GM18909 (cell line): ENCODE results near the gene ZNF474.

Source experiments
- ATAC-seq: cut with Tn5 transposase; IDR thresholded peaks from one replicate; pipeline ENCODE4 v1.9.1; 2021; ENCODE audit warnings: mild to moderate bottlenecking; ENCODE audit not compliant: unreplicated experiment, poor library complexity

ZNF474 gene

DNA sequence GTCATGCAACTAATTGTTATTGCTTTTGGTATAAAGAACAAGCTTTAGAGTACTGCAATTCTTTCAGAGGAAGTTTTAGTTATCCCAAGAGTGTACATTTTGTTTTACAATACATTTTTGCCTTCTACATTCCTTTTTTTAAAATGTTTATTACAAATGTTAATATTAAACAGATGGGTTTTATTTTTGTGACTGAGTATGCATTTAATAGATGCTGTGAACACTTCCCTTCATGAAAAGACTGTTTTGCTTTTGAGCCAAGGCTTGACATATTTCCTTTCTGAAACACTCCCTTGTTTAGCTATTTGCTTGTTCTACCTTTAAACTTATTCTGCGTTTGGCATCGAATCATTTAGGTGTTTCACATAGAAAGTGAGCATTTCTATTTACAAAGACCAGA lies 14.8 kb upstream of the ZNF474 start:
- no peak for ATAC-seq

DNA sequence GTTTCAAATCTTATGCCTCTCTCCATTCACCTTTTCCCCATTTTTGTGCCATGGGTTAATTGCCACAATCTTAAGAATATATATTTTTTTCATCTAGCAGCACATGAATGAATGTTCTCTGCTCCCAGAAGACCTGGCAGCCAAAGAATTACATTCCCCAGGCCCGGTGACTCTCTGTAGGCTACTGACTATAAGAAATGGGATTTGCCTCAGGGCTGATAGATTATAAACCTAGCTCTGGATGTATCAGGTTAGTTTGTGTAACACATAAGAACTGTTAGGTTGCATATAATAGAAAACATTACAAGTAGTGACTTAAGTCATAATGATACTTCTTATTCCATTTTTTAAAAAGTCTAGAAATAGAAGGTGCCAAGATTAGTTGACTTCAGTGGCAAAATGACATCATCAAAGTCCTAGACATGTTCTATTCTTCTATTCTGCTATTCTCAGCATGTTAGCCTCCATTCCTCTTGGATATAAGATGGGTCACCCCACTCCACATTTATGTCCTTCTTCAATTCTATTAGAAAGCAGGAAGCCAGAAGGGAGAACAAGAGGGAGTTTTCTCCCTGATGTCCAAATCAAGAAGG lies 10.9 kb upstream of the ZNF474 start:
- no peak for ATAC-seq

DNA sequence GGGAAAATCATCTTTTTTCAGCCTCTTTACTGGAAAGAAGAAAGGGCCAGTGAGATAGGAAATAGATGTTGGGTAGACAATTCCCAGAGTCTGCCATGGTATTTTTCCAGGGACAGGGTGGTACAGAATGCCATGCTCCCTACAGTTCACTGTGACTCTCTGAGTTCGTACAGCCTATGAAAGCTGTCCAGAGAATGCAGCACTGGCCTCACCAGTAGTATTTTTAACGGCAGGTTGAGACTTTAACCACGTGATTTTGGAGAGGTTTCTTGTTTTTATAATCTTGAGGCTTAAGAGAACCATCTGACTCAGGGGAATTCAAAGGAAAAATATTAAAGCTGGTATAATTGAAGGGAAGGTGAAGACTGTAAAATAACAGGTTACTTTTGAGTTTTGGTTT lies 10.1 kb upstream of the ZNF474 start:
- no peak for ATAC-seq

DNA sequence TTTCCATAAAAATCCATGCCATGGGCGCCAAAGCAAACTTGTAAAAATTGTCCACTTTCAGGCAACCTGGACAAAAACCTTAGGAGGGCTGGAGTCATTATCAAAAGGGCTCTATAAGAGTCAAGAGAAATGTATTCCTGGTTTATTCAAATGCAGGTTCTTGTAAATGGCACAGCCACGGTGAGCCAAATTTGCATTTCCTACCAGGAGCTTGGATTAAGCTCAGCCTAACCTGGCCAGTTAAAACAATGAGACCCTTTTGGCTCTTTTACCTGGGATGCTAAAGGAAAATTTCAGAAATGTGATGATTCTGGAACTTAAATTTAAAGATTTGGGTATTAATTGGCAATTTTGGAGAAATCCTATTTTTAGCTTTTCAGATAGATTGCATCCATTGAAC lies 8.9 kb upstream of the ZNF474 start:
- no peak for ATAC-seq

DNA sequence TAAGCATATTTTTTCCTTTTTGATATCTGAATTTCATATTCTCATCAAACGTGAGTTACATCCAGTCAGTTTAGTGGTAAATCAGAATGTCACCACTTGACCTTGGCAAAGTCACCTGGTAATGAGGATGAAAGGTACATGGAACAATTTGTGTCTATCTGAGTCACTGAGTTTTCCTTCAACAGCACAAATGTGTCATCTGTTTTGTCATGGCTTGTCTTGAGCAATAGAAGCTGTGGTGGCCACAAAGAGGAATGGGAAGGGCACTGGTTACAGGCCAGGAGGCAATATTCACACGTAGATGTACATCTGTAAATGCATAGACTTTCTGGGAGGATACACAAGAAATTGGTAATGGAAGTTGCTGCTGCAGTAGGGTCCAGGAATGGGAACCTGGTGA lies 8.4 kb upstream of the ZNF474 start:
- ATAC-seq: no peak

DNA sequence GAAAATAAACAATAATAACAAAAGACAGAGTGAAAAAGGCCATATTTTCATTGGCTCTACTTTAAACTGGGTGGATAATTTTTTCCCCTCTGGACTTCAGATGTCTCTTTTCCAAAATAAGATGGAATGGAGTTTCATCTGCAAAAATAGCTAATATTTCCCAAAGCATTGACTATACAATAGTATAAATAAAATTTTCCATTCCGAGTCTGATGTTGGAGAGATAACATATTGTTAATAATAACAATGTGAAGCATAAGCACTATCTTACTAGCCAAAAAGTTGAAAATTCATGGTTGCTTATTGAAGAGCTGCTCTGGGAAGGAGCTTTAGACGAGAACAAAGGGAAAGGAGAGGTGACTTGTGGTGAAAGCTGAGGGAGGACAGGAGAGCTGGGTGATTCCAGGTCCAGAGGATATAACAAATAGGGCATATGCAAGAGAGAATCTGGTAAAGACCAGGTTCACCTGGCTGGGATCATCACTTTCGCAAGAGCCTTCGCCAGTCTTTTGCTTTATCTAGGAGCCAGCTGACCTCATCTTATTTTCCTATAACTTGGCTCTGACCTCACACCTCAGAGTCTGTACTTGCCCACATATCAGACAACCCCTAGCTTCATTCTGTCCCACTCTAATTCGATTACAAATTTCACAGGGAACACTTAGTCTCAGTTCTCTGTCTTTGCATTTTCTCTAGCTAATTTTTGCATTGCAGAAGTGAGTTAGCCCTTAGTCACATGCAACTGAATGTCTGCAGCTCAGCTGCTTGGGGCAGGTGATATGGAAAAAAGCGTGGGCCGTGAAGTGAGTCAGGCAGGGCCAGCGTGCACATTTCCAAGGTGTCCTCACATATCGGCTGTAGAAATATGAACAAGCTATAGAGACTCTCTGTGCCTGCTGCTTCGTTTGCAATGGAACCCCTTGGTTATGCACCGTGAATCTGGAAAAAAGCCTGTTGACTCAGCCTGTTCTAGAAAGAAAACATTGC lies 7.6 kb upstream of the ZNF474 start:
- ATAC-seq: no peak

DNA sequence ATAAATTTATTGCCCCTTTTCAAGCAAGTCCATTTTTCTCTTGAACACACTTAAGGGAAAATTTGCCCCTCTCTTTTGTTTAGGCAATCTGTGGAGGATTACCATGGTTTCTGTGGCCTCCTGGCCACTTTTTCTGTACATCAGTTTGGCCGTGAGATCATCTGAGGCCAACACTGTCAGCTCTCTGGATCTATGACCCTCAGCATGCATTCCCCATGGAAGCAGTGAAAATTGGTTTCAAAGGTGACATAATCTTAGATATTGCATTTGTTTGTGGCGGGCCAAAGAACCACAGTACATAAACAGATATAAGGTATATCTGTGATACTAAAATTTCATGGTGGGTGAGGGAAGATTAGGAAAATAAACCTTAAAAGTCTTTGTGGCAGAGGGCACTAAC lies 4.6 kb upstream of the ZNF474 start:
- ATAC-seq: no peak

DNA sequence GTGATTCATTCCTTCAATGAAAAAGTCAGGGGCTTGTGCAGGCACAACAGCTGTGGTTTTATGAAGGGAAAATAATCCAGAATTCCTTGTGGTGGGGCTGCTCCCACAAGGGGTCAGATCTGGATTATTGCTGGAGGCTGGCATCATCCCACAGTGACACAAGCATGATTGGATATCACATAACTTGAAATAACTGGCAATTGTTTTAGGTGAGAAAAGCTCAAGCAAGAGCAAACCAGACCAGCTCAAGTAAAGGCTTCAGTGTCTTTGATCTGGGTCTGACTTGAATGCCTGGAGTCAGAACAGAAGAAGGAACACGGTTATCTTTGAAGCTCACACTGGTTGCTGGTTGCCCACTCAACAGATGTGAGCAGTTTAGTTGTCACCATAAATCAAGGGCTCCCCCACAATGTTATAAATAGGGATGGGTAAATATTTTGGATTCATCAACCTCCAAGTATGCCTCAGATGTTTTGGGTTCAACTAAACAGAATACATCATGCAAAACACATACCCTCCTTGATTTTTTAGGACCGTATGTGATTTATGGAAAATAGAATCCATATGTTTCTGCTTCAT lies 3.1 kb upstream of the ZNF474 start:
- no peak for ATAC-seq

DNA sequence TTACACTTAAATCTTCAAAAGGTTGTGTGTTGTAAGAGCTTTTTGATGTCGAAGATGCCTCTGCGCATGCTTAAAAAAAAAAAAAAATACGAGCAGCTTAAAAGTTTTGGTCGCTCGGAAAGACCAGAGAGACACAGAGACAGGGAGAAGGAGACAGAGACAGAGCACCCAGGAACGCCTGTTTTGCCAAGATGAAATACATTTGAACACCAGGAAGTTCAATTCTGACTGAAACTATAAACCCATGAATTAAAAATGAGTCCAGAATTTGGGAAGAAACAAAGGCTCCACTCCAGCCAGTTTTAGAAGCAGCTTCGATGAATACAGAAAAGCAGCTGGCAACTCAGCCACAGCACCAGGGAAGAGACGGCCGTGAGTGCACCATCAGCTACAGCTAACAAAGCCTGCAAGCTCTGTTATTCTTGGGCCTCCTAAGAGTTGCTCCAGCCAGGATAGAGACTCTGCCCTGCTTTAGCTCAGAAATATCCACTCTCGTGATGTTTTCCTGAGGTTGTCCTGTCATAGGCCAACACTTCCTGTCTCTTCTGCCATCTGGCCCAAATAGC lies 2.5 kb upstream of the ZNF474 start:
- ATAC-seq: no peak

DNA sequence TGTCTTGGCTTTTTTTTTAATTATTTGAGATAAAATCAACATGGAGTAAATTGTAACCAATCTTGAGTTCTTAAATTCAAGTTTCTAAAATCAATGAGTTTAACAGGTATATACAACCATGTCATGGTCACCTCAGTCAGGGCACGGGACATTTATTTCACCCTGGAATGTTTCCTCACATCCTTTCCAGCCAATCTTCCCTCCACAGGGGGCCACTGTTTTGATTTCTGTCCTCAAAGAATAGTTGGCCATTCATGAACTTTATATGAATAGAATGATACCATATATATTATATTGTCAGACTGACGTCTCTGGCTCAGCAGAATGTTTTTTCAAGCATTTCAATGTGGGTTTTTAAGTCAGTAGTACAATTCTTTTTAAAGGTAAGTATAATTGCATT lies 806 bp downstream of the ZNF474 start:
- ATAC-seq: no peak

DNA sequence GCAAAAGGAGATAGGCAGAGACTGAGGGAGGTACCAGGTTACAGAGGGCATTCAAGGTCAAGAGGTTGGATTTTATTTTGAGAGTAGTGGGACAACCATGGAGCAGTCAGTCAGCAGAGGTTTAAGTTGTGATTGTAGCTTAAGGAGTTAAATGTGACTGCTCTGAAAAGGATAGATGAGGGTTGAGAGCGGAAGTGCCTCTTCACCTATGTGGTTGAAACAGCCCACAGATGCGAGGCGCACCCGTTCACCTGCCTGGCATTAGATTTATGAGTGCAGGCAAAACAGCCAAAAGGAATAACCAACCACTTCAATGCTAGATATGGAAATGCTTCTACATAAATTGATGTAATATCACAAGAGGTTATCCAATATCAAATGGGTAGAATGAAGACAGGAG lies 8.4 kb downstream of the ZNF474 start:
- no peak for ATAC-seq

DNA sequence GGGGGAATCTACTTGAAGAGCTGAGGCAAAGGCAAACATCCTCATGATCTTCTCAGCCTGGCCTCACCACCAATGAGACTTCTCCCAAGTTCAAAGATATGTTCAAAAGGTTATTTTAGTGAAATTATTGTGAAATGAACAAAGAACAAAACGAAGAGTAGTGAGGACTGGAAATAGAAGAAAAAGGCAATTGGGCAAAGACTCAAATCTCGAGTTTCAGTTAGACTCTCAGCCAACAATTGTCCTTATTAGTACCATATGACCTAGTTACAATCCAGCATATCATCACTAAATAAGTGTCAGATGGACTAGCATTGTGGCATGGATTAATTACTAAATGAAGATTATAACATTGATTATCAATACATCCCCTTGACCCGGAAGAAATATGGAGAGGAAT lies 9.0 kb downstream of the ZNF474 start:
- ATAC-seq: no peak

DNA sequence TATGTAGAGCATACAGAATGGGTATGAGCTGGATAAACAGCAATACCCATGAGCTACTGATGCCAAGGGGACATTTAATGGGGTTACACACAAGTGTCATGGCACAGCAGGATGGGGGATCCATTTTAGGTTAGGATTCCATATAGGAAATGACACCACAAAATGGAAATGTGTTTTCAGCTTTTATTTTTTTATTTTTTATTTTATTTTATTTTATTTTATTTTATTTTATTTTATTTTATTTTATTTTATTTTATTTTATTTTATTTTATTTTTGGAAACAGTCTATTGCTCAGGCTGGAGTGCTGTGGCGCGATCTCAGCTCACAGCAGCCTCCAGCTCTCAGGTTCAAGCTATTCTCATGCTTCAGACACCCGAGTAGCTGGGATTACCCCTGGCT lies 11.6 kb downstream of the ZNF474 start:
- ATAC-seq: no peak

DNA sequence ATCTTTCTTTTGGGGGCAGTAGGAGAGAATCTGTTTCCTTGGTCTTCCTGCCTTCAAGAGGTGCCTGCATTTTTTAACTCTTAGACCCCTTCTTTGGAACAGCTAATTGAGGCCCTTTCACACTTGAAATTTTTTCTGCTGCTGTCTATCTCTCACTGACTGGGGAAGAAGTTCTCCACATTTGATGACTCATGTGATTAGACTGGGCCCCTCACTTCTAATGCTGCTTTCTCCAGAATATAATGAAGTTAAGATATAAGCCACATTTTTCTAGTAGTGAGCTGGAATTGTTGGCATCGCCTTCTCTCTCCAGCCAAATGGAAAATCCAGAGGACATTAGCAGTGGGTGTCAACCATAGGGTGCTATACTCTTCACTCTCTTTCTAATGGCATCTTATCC lies 12.4 kb downstream of the ZNF474 start:
- ATAC-seq: no peak

DNA sequence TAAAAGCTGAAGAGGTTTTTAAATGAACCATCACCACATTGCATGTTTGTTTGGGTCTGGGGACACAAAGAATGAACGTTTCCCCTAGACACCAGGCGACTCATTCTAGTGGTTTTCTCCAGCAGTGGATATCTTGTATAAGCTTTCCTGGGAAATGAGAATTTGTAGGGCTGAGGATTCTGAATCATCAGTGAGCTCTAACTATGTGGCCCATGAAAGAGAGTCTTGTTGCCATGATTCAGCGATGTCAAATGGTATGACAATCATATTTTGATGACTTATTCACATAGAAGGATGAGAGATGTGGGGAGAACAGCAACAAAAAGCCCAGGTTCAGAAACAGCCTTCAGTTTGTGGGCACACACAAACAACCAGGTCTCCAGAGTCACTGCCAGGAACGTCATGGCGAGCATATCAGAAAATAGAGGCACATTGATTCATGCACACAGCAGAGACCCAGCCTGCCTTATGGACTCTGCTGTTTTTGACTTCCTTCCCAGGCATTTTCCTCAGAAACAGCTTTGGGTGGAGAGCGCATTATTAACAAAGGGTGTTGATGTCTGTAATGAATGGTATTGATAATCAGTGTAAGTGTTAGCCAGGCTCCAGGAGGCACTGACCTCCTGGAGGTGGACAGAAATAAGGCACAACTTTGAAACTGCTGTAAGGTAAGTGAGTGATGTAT lies 13.3 kb downstream of the ZNF474 start:
- ATAC-seq: no peak

DNA sequence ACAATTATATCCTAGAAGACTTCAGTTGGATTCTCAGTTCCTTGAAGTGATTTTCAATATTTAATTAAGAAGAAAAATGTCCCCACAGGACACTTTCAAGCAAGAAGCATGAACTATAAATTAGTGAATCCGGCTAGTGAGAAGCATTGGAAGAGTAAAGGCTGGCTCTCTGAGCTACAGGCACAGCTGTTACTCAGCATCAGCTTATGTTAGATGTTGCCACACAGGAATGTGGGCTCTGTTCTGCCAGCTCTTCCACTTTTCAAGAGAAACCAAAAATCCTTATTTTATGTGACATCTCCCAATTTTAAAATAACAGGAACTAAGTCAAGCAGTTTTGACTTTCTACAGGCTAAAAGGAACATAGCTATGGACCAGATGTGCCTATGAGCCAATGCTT lies 14.9 kb downstream of the ZNF474 start:
- ATAC-seq: no peak

DNA sequence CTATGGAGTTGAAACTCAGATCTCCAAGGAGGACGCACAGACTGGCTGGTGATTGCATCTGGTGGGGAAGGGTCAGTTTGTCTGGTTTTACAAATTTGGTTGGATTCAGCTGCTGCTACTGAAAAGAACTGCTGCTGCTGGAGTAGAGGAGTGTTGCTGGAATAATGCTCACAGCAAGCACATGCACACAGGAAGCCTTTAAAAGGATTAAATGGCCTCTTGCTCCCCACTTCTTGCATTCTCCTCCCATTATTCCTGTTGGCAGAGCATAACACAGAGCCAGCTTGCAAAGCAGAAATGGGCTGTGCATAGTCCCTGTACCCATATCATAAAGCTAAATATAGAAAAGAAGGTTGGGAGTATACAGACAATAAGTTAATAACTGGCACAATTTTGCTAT lies 16.6 kb downstream of the ZNF474 start:
- ATAC-seq: no peak

DNA sequence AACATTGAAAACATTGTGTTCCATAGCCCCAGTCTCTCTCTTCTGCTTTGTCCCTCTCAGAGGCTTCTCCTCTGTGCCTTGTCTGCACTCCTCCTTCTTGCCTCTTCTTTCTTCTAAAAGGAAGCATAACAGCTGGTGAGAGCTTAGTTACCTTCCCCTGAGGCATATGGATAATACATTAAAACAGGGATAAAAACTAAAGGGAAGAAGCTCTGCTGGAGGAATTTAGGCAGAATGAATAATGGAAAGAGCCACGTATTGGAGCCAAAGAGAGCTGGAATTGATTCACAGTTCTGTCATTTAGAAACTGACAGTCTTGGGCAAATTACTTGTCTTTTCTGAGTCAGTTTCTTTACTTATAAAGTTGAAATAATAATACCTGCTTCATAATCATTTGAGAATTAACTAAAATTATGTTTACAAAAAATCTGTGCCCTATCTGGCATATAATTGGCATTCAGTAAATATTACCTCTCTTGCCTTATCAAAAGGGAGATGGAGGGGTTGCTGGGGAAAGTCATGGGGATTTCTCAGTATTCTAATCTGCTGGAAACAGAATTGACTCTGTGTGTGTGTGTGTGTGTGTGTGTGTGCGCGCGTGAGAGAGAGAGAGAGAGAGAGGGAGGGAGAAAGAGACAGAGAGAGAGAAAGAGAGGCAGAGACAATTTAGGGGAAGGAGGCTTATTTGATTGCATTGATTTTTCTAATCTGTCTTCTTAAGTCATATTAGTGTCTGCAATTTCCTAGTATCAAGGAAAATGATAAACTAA lies 20.2 kb downstream of the ZNF474 start:
- ATAC-seq: no peak

DNA sequence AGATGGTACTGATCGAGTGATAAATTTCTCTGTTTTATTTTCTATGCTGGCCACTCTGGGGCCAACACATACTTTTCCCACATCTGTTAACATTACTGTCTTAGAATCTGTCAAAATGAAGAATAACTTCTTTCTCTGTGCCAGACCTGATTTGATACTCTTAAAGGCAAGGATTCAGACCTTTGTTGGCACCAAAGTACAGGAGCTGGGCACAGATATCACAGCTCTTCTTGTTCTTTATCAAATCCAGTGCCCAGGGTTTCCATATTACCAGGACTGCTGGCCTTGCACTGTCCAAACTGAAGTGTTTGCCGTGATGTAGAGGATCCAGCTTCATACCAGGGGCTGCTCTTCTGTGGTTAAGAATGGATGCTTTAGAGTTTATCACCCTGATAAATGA lies 20.9 kb downstream of the ZNF474 start:
- ATAC-seq: no peak

DNA sequence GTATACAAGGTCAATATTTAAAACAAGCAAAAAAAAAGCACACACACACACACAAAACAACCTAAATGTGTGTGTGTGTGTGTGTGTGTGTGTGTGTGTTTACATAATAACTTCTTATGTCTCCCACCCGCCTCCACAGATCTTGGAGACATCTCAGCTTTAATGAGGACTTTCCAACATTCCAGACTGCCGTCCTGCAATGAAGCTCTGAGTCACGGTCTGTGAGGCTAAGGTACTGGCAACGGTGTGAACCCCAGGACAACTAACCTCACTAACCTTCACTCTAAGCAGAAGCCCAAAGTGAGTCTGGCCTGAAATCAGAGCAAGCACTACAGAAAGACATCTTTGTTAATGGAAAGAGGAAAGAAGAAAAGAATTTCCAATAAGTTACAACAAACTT lies 22.3 kb downstream of the ZNF474 start:
- no peak for ATAC-seq
